DOHH2 (cell line): ENCODE data around the gene HMGCS1.

Experiments used
- CTCF ChIP-seq: fragments of 200-600 bp; sonication (generic); IDR thresholded peaks from one replicate; pipeline ENCODE4 v1.5.1; 2014; ENCODE audit warnings: antibody characterized with exemption, mild to moderate bottlenecking, low read depth, low read length; ENCODE audit not compliant: poor library complexity, severe bottlenecking
- EZH2phosphoT487 ChIP-seq: fragments of 200-600 bp; sonication (generic); IDR thresholded peaks from 2 replicates; pipeline ENCODE4 v1.6.1; 2017; ENCODE audit warnings: borderline replicate concordance, mild to moderate bottlenecking, antibody characterized with exemption, low read length, moderate library complexity, mixed read lengths

- TF ChIP-seq CTCF (no peak), EZH2phosphoT487 (no peak)
Observed at GRCh38 chr5:43353668-43354067, 40.5 kb upstream of the HMGCS1 start.
